Skeletal muscle tissue (tissue), 4 donors: ENCODE measurements around the gene PKN2. TPM values are rescaled to one million over a fixed set of nuclear protein-coding genes. Genes with fewer than 3 reads are reported as not detected.

Experiments used
- H3K27ac ChIP-seq: one replicate; pipeline ENCODE4 v1.7.0; 2013; ENCODE audit warnings: mild to moderate bottlenecking, low read depth, low read length, inconsistent platforms
- H3K27me3 ChIP-seq, 3 donors: one replicate each; pipeline ENCODE4 v1.7.0; 2013; ENCODE audit warnings: low read length in 3 of 3; ENCODE audit not compliant: control insufficient read depth in 3 of 3, insufficient read depth in 3 of 3
- H3K36me3 ChIP-seq, 3 donors: one replicate each; pipeline ENCODE4 v1.7.0; 2013; ENCODE audit warnings: low read length in 3 of 3; ENCODE audit not compliant: control insufficient read depth in 3 of 3, insufficient read depth in 3 of 3
- H3K4me1 ChIP-seq, 3 donors: one replicate each; pipeline ENCODE4 v1.7.0; 2013; ENCODE audit warnings: low read length in 3 of 3, mild to moderate bottlenecking in 3 of 3; ENCODE audit not compliant: control insufficient read depth in 3 of 3, insufficient read depth in 3 of 3
- H3K4me3 ChIP-seq, 3 donors: one replicate each; pipeline ENCODE4 v1.7.0; 2013; ENCODE audit warnings: low read length in 3 of 3
- H3K9ac ChIP-seq, 3 donors: one replicate each; pipeline ENCODE4 v1.7.0; 2013; ENCODE audit warnings: low read length in 3 of 3, mild to moderate bottlenecking in 3 of 3, moderate library complexity in 2 of 3, low read depth in 1 of 3
- H3K9me3 ChIP-seq, 3 donors: one replicate each; pipeline ENCODE4 v1.7.0; 2013; ENCODE audit warnings: low read length in 3 of 3; ENCODE audit not compliant: control insufficient read depth in 3 of 3
- total RNA-seq: library from RNA; depleted of rRNA; stranded (reverse); fragments of >200 nt; gene quantifications from one replicate; pipeline ENCODE4 v1.2.3, GENCODE V29; 2014
- donor health status: Osteomylitis.

Gene PKN2
- total RNA-seq, 1 donor from 2014 or later, result 57.9 TPM

DNA sequence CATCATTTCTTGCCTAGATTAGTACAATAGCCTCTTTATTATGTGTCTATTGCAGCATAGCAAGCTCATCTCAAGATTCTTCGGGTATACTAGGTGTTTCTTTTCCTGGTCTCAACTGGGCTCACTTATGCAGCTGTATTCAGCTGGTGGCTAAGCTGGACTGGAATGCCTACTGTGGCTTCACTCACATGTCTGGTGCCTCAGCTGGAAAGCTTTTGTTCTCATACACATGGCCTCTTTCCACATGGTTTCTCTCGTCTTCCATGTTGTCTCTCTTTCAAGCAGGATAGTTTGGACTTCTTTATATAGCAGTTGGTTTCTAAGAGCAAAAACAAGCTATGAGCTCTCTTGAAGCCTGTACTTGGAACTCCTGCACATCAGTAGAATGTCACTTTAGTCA lies 45.2 kb downstream of the PKN2 start:
- H3K4me3 ChIP-seq, result no peak overlapping the region
- H3K9ac ChIP-seq, result no peak overlapping the region
- no peak overlapping the region for H3K27ac ChIP-seq
- peaks cover 3 to 9% (median 6%) of the 10 kb centered on the region in 3 donors for H3K4me1 ChIP-seq
- peaks cover 0 to 3% (median 0%) of the 10 kb centered on the region in 3 donors for H3K36me3 ChIP-seq
- H3K9me3 ChIP-seq, result no peaks in the 10 kb centered on the region
- no peaks in the 10 kb centered on the region for H3K27me3 ChIP-seq

- Histone ChIP-seq H3K9ac (no peak overlapping the region), H3K27me3 (no peaks in the 10 kb centered on the region), H3K36me3 (peaks cover 0 to 3% (median 0%) of the 10 kb centered on the region in 3 donors), H3K4me3 (no peak overlapping the region), H3K4me1 (peaks cover 3 to 9% (median 6%) of the 10 kb centered on the region in 3 donors), H3K27ac (no peak overlapping the region), H3K9me3 (no peaks in the 10 kb centered on the region)
Measured at GRCh38 chr1:88730132-88730675, 46.1 kb downstream of the PKN2 start.

- no peaks in the 10 kb centered on the region for H3K27me3 ChIP-seq
- peaks cover 3 to 9% (median 6%) of the 10 kb centered on the region in 3 donors for H3K4me1 ChIP-seq
- H3K9ac ChIP-seq, result peak overlapping the region in 2 of 3 donors; percentile 10 to 52
- H3K4me3 ChIP-seq, result no peak overlapping the region
- peaks cover 0 to 3% (median 0%) of the 10 kb centered on the region in 3 donors for H3K36me3 ChIP-seq
- H3K27ac ChIP-seq, result peak overlapping the region; percentile 34
- no peaks in the 10 kb centered on the region for H3K9me3 ChIP-seq
Measured at GRCh38 chr1:88730995-88731394, 46.9 kb downstream of the PKN2 start.

- H3K9me3 ChIP-seq, result no peaks in the 10 kb centered on the region
- H3K4me1 ChIP-seq, result peaks cover 3 to 9% (median 6%) of the 10 kb centered on the region in 3 donors
- H3K27ac ChIP-seq, result peak overlapping the region; percentile 34
- peaks cover 0 to 3% (median 0%) of the 10 kb centered on the region in 3 donors for H3K36me3 ChIP-seq
- H3K27me3 ChIP-seq, result no peaks in the 10 kb centered on the region
- H3K4me3 ChIP-seq, result no peak overlapping the region
- H3K9ac ChIP-seq, result peak overlapping the region in 2 of 3 donors; percentile 10 to 52
Measured at GRCh38 chr1:88731475-88732269, 47.6 kb downstream of the PKN2 start.

GRCh38 chr1:88735382-88735781 lies 51.3 kb downstream of the PKN2 start:
- Histone ChIP-seq H3K4me3 (no peak overlapping the region), H3K27ac (no peak overlapping the region), H3K27me3 (no peaks in the 10 kb centered on the region), H3K36me3 (no peaks in the 10 kb centered on the region), H3K9ac (no peak overlapping the region), H3K4me1 (peaks cover 3 to 13% (median 6%) of the 10 kb centered on the region in 3 donors), H3K9me3 (no peaks in the 10 kb centered on the region)

DNA sequence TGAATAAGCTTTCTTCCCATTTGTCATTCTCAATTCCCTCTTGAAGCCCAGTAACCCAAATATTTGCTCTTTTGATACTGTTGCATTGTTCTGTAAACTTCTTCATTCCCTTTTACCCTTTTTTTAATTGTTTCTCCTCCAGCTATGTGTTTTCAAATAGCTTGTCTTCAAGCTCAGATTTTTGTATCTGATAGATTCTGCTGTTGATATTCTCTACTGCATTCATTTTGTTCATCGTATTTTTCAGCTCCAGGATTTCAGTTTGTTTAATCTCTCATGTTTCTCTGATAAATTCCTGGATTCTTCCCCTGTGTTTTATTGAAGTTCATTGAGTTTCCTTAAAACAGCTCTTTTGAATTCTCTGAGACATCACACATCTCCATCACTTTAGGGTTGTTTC lies 51.8 kb downstream of the PKN2 start:
- no peak overlapping the region for H3K4me3 ChIP-seq
- no peaks in the 10 kb centered on the region for H3K9me3 ChIP-seq
- no peak overlapping the region for H3K9ac ChIP-seq
- no peaks in the 10 kb centered on the region for H3K27me3 ChIP-seq
- no peaks in the 10 kb centered on the region for H3K36me3 ChIP-seq
- peaks cover 3 to 13% (median 6%) of the 10 kb centered on the region in 3 donors for H3K4me1 ChIP-seq
- H3K27ac ChIP-seq, result no peak overlapping the region

DNA sequence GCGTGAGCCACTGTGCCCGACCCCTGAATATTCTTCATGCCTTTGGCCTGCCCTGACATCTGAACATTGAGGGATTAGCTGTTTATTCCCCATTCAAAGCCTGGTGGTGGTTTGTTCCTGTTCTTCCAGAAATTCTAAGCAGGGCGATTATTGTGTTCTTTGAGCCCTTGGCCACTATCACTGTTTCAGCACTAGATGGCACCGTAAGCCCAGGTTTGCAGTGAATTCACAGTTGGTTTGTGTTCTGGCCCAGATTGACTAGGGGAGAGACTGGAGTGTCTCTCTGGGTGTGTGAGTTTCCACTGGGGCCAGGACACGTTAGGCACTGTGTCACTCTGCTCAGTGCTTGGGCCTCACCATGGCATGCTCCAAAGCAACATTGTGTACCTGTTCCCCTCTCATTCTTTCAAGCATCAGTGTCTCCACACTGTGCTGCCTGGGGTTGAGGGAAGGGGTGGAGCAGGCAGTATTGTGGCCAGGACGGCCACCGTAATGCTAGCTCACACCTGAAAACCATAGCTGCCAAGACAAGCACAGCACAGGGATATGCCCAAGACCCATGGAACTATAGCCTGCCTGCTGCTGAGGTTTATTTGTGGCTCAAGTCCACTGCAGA lies 52.7 kb downstream of the PKN2 start:
- Histone ChIP-seq H3K9me3 (no peaks in the 10 kb centered on the region), H3K9ac (no peak overlapping the region), H3K4me3 (no peak overlapping the region), H3K4me1 (peaks cover 0 to 5% (median 0%) of the 10 kb centered on the region in 3 donors), H3K27me3 (no peaks in the 10 kb centered on the region), H3K27ac (no peak overlapping the region), H3K36me3 (no peaks in the 10 kb centered on the region)

DNA sequence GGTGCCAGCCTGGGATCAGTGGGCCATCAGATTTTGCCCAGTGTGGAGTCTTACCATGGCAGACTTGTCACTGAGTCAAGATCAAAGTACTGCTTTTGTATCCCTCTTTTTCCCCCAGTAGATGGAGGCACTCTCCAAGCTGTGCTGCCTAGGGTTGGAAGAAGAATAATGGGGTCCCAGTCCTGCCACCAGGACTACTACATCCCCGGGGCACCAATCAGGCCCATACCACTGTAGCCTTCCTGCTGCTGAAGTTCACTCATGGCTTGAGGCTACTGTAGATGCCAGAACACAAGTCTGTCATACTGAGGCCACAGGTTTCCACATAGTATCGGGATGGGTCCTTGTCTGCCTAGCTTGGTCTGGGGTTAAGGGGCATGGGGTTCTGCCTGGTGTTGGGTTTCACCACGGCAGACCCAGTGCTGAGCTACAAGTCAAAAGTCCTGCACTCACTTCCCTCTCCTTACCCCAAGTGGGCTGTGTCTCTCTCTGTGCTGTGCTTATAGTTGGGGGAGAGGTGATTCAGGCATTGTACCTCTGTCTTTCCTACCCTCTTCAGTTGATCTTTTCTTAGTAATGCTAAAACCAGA lies 53.4 kb downstream of the PKN2 start:
- no peak overlapping the region for H3K27ac ChIP-seq
- H3K9ac ChIP-seq, result no peak overlapping the region
- H3K9me3 ChIP-seq, result no peaks in the 10 kb centered on the region
- H3K36me3 ChIP-seq, result no peaks in the 10 kb centered on the region
- H3K4me3 ChIP-seq, result no peak overlapping the region
- no peaks in the 10 kb centered on the region for H3K27me3 ChIP-seq
- H3K4me1 ChIP-seq, result peaks cover 0 to 4% (median 0%) of the 10 kb centered on the region in 3 donors

DNA sequence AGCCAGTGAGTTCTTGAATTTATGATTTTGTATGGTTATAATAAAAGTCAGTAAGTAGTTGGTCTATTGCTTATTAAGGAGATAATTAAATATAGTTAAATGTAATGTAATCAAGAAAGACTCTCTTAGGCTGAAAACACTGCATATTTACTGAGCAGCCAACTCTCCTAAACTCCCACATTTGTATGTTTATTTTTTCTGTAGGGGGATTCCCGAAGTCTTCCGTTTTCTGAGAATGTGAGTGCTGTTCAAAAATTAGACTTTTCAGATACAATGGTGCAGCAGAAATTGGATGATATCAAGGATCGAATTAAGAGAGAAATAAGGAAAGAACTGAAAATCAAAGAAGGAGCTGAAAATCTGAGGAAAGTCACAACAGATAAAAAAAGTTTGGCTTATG lies 56.7 kb downstream of the PKN2 start:
- Histone ChIP-seq H3K36me3 (peaks cover 0 to 8% (median 3%) of the 10 kb centered on the region in 3 donors), H3K27ac (no peak overlapping the region), H3K4me3 (no peak overlapping the region), H3K9me3 (no peaks in the 10 kb centered on the region), H3K9ac (no peak overlapping the region), H3K4me1 (peaks cover 0 to 4% (median 0%) of the 10 kb centered on the region in 3 donors), H3K27me3 (no peaks in the 10 kb centered on the region)
